Measurements from ENCODE around the gene DAPK1.

- TF ChIP-seq CTCF (IDR thresholded peaks at IDR 0.05) (no peak), EZH2phosphoT487 (IDR thresholded peaks at IDR 0.05; ENCODE audit: borderline replicate concordance, low read depth) (no peak), FOXJ3 (CRISPR knock-in tag; IDR thresholded peaks at IDR 0.05) (no peak), POLR2AphosphoS5 (IDR thresholded peaks at IDR 0.05; ENCODE audit: low read depth, low read length) (no peak), REST (IDR thresholded peaks at IDR 0.05; ENCODE audit: low read depth, low read length) (no peak), MXI1 (IDR thresholded peaks at IDR 0.05; ENCODE audit: low read depth, low read length) (no peak)
Measured at GRCh38 chr9:87601595-87601994, 103.9 kb downstream of the DAPK1 start.

Measured in SK-N-SH (cell line).